Measurements from ENCODE around the gene SMYD3.
"Not testable (repeated sequence)": the region's sequence is repeated elsewhere in the genome, so short reads cannot be mapped to it uniquely, and the experiment has no call there.

SMYD3 gene

GRCh38 chr1:246081856-246082668 is 425.0 kb downstream of the SMYD3 start:
- in situ Hi-C loops (cut with MboI; ENCODE audit: low sequenced_read_pairs) = no loop called here

- in situ Hi-C loops (cut with MboI; ENCODE audit: low sequenced_read_pairs) = no loop called here
These were observed 425.9 kb downstream of the SMYD3 start for GRCh38 chr1:246081138-246081702.

GRCh38 chr1:246080031-246080430 is 427.0 kb downstream of the SMYD3 start:
- in situ Hi-C loops (cut with MboI; ENCODE audit: low sequenced_read_pairs) = no loop called here

DNA sequence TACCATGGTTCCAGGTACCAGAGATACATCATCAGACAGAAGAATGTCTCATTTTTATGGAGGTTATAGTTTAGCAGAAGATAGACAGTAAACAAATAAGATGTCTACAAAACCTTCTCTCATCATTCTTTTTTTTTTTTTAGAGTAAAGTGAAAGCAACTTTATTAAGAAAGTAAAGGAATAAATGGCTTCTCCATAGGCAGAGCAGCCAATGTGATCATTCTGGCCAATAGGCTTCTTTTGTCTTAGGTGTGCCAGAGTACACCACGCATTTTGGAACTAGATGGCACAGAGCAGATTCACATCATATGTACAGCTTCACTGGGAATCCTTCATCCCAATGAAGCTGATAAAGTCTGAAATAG is 428.2 kb downstream of the SMYD3 start:
- in situ Hi-C loops (cut with MboI; ENCODE audit: low sequenced_read_pairs) = no loop called here

- in situ Hi-C loops (cut with MboI; ENCODE audit: low sequenced_read_pairs) = no loop called here
These were observed 428.8 kb downstream of the SMYD3 start for GRCh38 chr1:246078126-246078887.

GRCh38 chr1:246077476-246077875 is 429.6 kb downstream of the SMYD3 start:
- in situ Hi-C loops (cut with MboI; ENCODE audit: low sequenced_read_pairs) = no loop called here

GRCh38 chr1:246074421-246074820 is 432.7 kb downstream of the SMYD3 start:
- in situ Hi-C loops (cut with MboI; ENCODE audit: low sequenced_read_pairs) = no loop called here

GRCh38 chr1:246072456-246072955 is 434.6 kb downstream of the SMYD3 start:
- in situ Hi-C loops (cut with MboI; ENCODE audit: low sequenced_read_pairs) = no loop called here

- in situ Hi-C loops (cut with MboI; ENCODE audit: low sequenced_read_pairs) = not testable (repeated sequence)
These were observed 435.1 kb downstream of the SMYD3 start for GRCh38 chr1:246071981-246072380.

GRCh38 chr1:246071561-246071960 is 435.5 kb downstream of the SMYD3 start:
- in situ Hi-C loops (cut with MboI; ENCODE audit: low sequenced_read_pairs) = not testable (repeated sequence)

DNA sequence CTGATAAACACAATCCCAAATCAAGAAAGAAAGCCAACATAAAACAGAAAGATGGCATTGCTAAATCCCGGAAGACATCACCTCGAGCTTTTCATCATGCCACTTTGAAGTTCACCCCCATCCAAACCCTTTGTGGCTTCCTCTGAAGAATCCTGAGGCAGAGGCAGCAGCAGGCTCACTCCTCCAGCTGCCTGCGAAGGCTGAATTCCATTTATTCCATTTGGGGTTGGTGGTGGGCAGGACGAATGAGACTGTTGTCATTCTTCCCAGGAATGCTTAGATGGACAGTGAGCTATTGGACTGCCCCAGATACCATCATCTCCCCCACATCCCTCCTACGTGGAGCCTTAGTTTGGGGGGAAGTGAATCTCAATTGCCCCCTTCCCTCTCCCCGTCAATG is 437.5 kb downstream of the SMYD3 start:
- in situ Hi-C loops (cut with MboI; ENCODE audit: low sequenced_read_pairs) = no loop called here

DNA sequence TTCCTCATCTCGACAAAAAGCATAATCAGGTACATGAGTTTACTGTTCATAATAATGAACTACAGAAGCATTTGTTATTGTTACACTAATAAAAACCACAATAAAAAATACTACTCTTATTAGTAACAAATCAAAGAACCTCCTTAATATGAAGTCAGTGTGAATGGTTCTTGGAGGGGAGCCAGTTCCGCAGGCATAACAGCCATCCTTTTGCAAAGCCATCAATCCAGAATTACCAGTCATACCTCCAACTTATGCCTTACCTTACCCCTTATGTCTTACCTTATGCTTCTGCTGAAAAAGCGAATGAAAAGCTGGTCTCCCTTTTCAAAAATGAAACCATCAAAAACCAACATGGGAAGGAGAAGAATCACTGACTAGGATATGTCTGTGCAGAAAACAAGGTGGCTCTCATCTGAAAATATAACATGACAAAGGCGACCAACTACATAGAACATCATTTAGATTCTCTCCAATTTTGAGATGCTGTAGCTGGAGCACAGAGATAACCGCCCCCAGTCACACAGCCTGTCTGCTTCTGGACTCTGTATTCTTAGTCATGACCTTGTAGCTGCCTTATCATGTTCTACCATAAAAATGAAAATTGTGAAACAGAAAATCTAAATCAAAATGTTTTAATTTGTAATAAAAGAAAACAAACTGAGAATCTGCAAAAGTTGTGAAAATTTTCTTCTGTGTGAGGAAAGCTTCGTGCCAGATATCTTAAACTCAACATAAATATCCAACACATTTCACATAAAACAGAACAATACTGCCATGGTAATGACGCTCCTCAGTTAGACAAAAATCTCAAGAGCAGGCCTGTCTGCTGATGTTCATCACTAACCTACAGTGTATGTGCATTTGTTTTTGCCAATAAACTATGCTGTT is 438.2 kb downstream of the SMYD3 start:
- in situ Hi-C loops (cut with MboI; ENCODE audit: low sequenced_read_pairs) = no loop called here

DNA sequence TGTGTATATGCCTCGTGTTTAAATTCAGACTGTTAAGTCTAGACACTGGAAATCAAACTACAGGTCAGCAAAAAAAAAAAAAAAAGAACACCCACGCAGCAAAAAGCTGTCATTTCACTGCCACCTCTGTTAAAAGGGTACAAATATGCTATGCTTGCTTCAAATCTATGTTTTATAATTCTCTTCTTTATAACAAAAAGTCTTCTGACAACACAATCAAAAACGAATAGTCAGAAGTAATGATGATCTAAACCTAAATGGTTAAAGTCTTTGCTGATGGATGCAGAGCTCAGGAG is 438.9 kb downstream of the SMYD3 start:
- in situ Hi-C loops (cut with MboI; ENCODE audit: low sequenced_read_pairs) = no loop called here

- in situ Hi-C loops (cut with MboI; ENCODE audit: low sequenced_read_pairs) = no loop called here
These were observed 439.5 kb downstream of the SMYD3 start for GRCh38 chr1:246067432-246068216.

- in situ Hi-C loops (cut with MboI; ENCODE audit: low sequenced_read_pairs) = no loop called here
These were observed 440.5 kb downstream of the SMYD3 start for GRCh38 chr1:246066573-246066972.

GRCh38 chr1:246065592-246065991 is 441.5 kb downstream of the SMYD3 start:
- in situ Hi-C loops (cut with MboI; ENCODE audit: low sequenced_read_pairs) = no loop called here

DNA sequence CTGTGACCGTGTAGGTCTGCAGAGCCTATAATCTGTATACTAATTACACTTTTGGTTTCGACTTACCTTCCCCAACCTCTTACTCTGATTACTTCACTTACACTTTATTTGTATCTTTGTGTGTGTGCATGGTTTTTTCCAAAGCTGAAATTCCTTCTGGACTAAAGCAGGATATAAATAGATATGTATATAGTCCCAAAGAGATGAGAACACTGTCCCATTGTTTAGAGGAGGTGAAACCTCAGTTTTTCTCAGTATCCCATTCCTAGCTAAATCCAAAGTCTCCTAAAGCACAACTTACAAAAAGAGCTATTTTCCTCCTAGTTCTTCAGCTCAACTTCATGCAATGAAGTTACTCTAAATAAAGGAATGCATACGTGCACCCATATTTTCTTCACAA is 442.2 kb downstream of the SMYD3 start:
- in situ Hi-C loops (cut with MboI; ENCODE audit: low sequenced_read_pairs) = no loop called here

- in situ Hi-C loops (cut with MboI; ENCODE audit: low sequenced_read_pairs) = no loop called here
These were observed 444.0 kb downstream of the SMYD3 start for GRCh38 chr1:246063013-246063616.

DNA sequence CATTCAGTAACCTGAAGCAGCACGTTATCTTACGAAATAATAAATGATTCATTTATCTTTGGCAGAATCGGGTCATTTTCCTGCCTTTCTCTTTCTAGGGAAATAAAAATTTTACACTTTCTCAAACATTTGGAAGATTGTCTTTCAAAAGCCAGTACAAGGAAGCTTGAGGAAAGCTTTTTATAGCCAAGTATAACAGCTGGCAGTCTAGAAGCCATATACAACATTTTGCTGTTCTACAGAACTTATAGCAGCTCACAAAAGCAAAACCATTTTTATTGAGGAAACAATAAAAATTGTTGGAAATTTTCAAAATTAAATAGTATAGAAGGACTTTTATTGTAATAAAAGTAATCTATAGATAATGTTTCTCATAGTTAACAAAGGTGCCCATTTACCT is 448.6 kb downstream of the SMYD3 start:
- in situ Hi-C loops (cut with MboI; ENCODE audit: low sequenced_read_pairs) = no loop called here

DNA sequence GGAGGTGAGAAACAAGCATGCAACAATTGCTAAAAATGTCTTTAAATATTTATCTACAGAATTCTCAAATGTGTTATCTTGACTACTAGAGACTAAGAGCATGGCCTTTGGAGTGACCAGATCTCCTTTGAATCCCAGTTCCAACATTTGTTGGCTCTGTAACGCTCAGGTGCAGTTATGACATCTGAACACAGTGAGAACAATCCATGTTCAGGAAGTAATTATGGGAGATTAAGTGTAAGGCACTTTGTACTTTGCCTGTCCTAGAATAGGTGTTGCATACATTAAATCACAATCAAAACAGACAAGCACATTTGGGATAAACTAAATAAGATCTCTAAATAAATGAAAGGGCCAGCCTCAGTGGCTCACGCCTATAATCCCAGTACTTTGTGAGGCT is 454.5 kb downstream of the SMYD3 start:
- in situ Hi-C loops (cut with MboI; ENCODE audit: low sequenced_read_pairs) = no loop called here

Measured in HL-60/S4 (cell line).